Neural progenitor cell (in vitro differentiated cells): ENCODE results near the gene ABCC9. TPM values are rescaled to one million over a fixed set of nuclear protein-coding genes. Genes with fewer than 3 reads are reported as not detected.

Experiments used
- DNase-seq: peaks from one replicate; pipeline ENCODE4 v3.0.0-alpha.2; 2016; ENCODE audit warnings: low spot score
- H2AFZ ChIP-seq: fragments of 200-600 bp; sonication (generic); replicated peaks from 2 replicates; pipeline ENCODE4 v1.6.1; 2016; ENCODE audit warnings: antibody characterized with exemption
- H3F3A ChIP-seq: fragments of 200-600 bp; sonication (generic); 2 replicates; pipeline ENCODE4 v1.6.1; 2016; ENCODE audit warnings: antibody characterized with exemption, low read depth
- H3K27ac ChIP-seq: fragments of 200-600 bp; sonication (generic); 2 replicates; pipeline ENCODE4 v1.5.1; 2016; ENCODE audit warnings: mild to moderate bottlenecking
- H3K27me3 ChIP-seq: fragments of 200-600 bp; sonication (generic); 2 replicates; pipeline ENCODE4 v1.6.1; 2016; ENCODE audit warnings: mild to moderate bottlenecking, moderate library complexity
- H3K36me3 ChIP-seq: fragments of 200-600 bp; sonication (generic); 2 replicates; pipeline ENCODE4 v1.5.1; 2016
- H3K4me1 ChIP-seq: fragments of 200-600 bp; sonication (generic); 2 replicates; pipeline ENCODE4 v1.6.1; 2016; ENCODE audit warnings: mixed run types
- H3K4me2 ChIP-seq: fragments of 200-600 bp; sonication (generic); 2 replicates; pipeline ENCODE4 v1.6.1; 2016
- H3K4me3 ChIP-seq: fragments of 200-600 bp; sonication (generic); 2 replicates; pipeline ENCODE4 v1.5.1; 2016
- H3K79me2 ChIP-seq: fragments of 200-600 bp; sonication (generic); 2 replicates; pipeline ENCODE4 v1.6.1; 2016; ENCODE audit warnings: low read depth
- H3K9ac ChIP-seq: fragments of 200-600 bp; sonication (generic); 2 replicates; pipeline ENCODE4 v1.6.1; 2016
- H3K9me3 ChIP-seq: fragments of 200-600 bp; sonication (generic); 2 replicates; pipeline ENCODE4 v1.5.1; 2016; ENCODE audit warnings: low read depth
- H4K20me1 ChIP-seq: fragments of 200-600 bp; sonication (generic); 2 replicates; pipeline ENCODE4 v1.6.1; 2016; ENCODE audit warnings: low read depth
- H3K27ac Mint-ChIP-seq: 3 replicates; pipeline ENCODE4 v1.8.0; 2021; ENCODE audit warnings: mixed read lengths
- H3K27me3 Mint-ChIP-seq: 2 replicates; pipeline ENCODE4 v1.8.0; 2022; ENCODE audit warnings: low read depth, mild to moderate bottlenecking, inconsistent platforms, moderate library complexity, mixed read lengths; ENCODE audit not compliant: insufficient read depth
- H3K36me3 Mint-ChIP-seq: 3 replicates; pipeline ENCODE4 v1.8.0; 2021; ENCODE audit warnings: mixed read lengths
- H3K4me1 Mint-ChIP-seq: 3 replicates; pipeline ENCODE4 v1.8.0; 2021; ENCODE audit warnings: mixed read lengths
- H3K4me3 Mint-ChIP-seq: 3 replicates; pipeline ENCODE4 v1.8.0; 2021; ENCODE audit warnings: mild to moderate bottlenecking, moderate library complexity, mixed read lengths
- H3K9me3 Mint-ChIP-seq: 3 replicates; pipeline ENCODE4 v1.8.0; 2020; ENCODE audit warnings: mixed read lengths
- CTCF ChIP-seq: fragments of 200-600 bp; sonication (generic); IDR thresholded peaks from 2 replicates; pipeline ENCODE4 v1.5.1; 2017; ENCODE audit warnings: antibody characterized with exemption, mild to moderate bottlenecking
- EZH2 ChIP-seq: fragments of 200-600 bp; sonication (generic); IDR thresholded peaks from 2 replicates; pipeline ENCODE4 v1.6.1; 2017; ENCODE audit warnings: antibody characterized with exemption, mild to moderate bottlenecking, moderate library complexity
- EZH2phosphoT487 ChIP-seq: fragments of 200-600 bp; sonication (generic); IDR thresholded peaks from 2 replicates; pipeline ENCODE4 v1.6.1; 2017; ENCODE audit warnings: antibody characterized with exemption
- total RNA-seq: library from RNA; depleted of rRNA; stranded (reverse); fragments of >200 nt; gene quantifications from 2 replicates; pipeline ENCODE4 v1.2.3, GENCODE V29; 2015; ENCODE audit warnings: low replicate concordance

Gene ABCC9
- total RNA-seq, 1 donor from 2014 or later = not detected

- Mint-ChIP-seq H3K4me3 (no peak overlapping the region), H3K4me1 (no peaks in the 10 kb centered on the region)
- no peaks in the 10 kb centered on the region for H3K27me3 ChIP-seq
Measured at GRCh38 chr12:21950649-21951048, 9.4 kb upstream of the ABCC9 start.

GRCh38 chr12:21949036-21949435 lies 7.8 kb upstream of the ABCC9 start:
- Histone ChIP-seq H3K4me2 (no peak overlapping the region), H3K36me3 (no peaks in the 10 kb centered on the region), H2AFZ (no peak overlapping the region), H3K9ac (no peak overlapping the region), H4K20me1 (no peaks in the 10 kb centered on the region), H3K79me2 (no peaks in the 10 kb centered on the region), H3F3A (no peaks in the 10 kb centered on the region), H3K4me1 (no peaks in the 10 kb centered on the region), H3K9me3 (peaks cover 9% of the 10 kb centered on the region), H3K27ac (no peak overlapping the region), H3K27me3 (peaks cover 5% of the 10 kb centered on the region), H3K4me3 (no peak overlapping the region)
- Mint-ChIP-seq H3K27me3 (peaks cover 2% of the 10 kb centered on the region), H3K4me3 (no peak overlapping the region), H3K9me3 (peaks cover 40% of the 10 kb centered on the region), H3K27ac (no peak overlapping the region), H3K4me1 (no peaks in the 10 kb centered on the region), H3K36me3 (peaks cover 8% of the 10 kb centered on the region)
- no peak for DNase-seq
- TF ChIP-seq CTCF (no peak), EZH2phosphoT487 (no peak), EZH2 (no peak)

More at GRCh38 chr12:21950649-21951048, 9.4 kb upstream of the ABCC9 start:
- peaks cover 8% of the 10 kb centered on the region for H3K36me3 Mint-ChIP-seq
- no peak overlapping the region for H3K9ac ChIP-seq
- no peak for DNase-seq
- H2AFZ ChIP-seq = no peak overlapping the region
- no peak overlapping the region for H3K4me2 ChIP-seq
- H3K9me3 Mint-ChIP-seq = peaks cover 35% of the 10 kb centered on the region
- H3K4me3 ChIP-seq = no peak overlapping the region
- TF ChIP-seq CTCF = no peak
- no peak for TF ChIP-seq EZH2
- TF ChIP-seq EZH2phosphoT487 = no peak
- H3F3A ChIP-seq = no peaks in the 10 kb centered on the region
- H3K36me3 ChIP-seq = no peaks in the 10 kb centered on the region
- peaks cover 2% of the 10 kb centered on the region for H3K27me3 Mint-ChIP-seq
- H3K27ac Mint-ChIP-seq = no peak overlapping the region
- no peaks in the 10 kb centered on the region for H4K20me1 ChIP-seq
- peaks cover 9% of the 10 kb centered on the region for H3K9me3 ChIP-seq
- no peak overlapping the region for H3K27ac ChIP-seq
- no peaks in the 10 kb centered on the region for H3K79me2 ChIP-seq
- H3K4me1 ChIP-seq = no peaks in the 10 kb centered on the region

- Mint-ChIP-seq H3K27ac (no peak overlapping the region), H3K27me3 (peaks cover 2% of the 10 kb centered on the region), H3K4me3 (no peak overlapping the region), H3K4me1 (no peaks in the 10 kb centered on the region), H3K36me3 (peaks cover 8% of the 10 kb centered on the region), H3K9me3 (peaks cover 44% of the 10 kb centered on the region)
- Histone ChIP-seq H3K27ac (no peak overlapping the region), H2AFZ (no peak overlapping the region), H3F3A (no peaks in the 10 kb centered on the region), H3K9me3 (peaks cover 9% of the 10 kb centered on the region), H3K9ac (no peak overlapping the region), H3K4me3 (no peak overlapping the region), H3K4me1 (no peaks in the 10 kb centered on the region), H3K27me3 (peaks cover 25% of the 10 kb centered on the region), H4K20me1 (no peaks in the 10 kb centered on the region), H3K79me2 (no peaks in the 10 kb centered on the region), H3K36me3 (no peaks in the 10 kb centered on the region), H3K4me2 (no peak overlapping the region)
- DNase-seq = no peak
- TF ChIP-seq EZH2phosphoT487 (no peak), CTCF (no peak), EZH2 (no peak)
Measured at GRCh38 chr12:21946983-21947382, 5.8 kb upstream of the ABCC9 start.
